GM21528 (cell line): ENCODE results near the gene C6orf52.
"Not testable (repeated sequence)": the region's sequence is repeated elsewhere in the genome, so short reads cannot be mapped to it uniquely, and the experiment has no call there.

Experiments
- ATAC-seq: cut with Tn5 transposase; IDR thresholded peaks from one replicate; pipeline ENCODE4 v1.9.1; 2021; ENCODE audit warnings: mild to moderate bottlenecking, moderate library complexity; ENCODE audit not compliant: unreplicated experiment, low FRiP score

Gene C6orf52

DNA sequence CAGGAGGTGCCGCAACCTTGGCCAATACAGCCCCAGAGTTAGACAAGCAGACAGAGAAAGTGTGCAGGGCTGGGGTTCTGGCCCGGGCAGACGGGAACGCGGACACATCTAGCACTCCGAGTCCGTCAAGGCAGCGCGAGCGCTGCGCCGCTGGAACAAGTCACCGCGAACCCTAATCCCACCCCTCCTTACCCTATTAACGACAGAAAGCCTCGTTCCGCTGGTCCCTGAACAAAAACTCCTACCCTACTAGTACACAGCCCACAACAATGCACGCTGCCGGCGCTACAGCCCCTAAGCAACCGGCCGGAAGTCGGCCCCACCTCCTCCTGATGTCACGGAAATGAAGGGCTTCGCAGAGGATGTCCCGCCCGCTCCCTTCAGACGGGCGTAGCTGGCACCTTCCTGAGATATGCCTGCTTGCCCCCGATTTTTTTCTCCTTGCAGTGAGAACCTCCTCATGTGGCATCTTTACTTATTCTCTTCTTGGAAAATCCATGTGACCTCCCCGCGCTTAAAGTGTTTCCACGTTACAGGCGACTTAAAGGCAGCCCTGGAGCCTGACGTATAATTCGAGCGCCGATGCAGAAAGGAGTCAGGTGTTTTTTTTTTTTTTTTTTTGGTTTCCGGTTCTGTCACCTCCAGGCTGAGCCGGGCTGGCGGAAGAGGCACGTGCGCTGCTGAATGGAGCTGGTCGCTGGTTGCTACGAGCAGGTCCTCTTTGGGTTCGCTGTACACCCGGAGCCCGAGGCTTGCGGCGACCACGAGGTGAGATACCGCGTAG lies at the start of gene C6orf52, which contains the start of gene PAK1IP1:
Gene C6orf52 (minus strand): TSS at position 315 of the 784 bp plus-strand sequence. CDS start 7,066 bp downstream, outside the sequence.
Gene PAK1IP1 (plus strand): TSS at position 671 of the 784 bp plus-strand sequence. CDS start 14 bp downstream, at position 685.
- peak; percentile 99 for ATAC-seq

DNA sequence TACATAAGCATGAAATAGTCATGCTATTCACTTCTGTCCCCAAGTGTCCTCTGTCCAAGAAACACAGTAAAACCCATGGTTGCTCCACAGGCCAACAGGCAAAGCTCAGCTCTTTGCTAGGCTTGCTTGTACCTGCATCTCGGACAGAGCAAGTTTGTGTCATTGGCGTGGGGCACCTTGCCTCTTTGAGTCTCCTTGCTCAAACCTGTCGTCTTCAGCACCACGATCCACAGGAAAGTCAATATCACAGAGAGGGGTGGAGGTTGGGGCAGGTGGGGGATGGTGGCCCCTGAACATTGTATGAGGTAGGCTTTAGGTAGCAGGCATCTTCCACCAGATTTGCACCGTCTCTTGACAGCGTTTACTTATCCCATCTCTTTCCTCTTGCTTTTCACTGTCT lies 49.1 kb upstream of the C6orf52 start:
- no peak for ATAC-seq

DNA sequence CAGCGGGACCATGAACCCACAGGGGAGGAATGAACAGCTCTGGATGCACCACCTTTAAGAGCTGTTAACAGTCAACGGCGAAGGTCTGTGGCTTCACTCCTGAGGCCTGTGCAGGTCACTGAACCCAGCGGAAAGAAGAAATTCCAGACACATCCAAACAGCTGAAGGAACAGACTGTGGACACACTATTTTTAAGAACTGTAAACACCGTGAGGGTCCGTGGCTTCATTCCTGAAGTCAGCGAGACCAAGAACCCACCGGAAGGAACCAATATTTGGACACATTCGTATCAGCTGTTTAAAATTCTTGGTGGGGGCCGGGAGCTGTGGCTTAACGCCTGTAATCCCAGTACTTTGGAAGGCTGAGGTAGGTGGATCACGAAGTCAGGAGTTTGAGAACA lies 47.8 kb upstream of the C6orf52 start:
- no peak for ATAC-seq

DNA sequence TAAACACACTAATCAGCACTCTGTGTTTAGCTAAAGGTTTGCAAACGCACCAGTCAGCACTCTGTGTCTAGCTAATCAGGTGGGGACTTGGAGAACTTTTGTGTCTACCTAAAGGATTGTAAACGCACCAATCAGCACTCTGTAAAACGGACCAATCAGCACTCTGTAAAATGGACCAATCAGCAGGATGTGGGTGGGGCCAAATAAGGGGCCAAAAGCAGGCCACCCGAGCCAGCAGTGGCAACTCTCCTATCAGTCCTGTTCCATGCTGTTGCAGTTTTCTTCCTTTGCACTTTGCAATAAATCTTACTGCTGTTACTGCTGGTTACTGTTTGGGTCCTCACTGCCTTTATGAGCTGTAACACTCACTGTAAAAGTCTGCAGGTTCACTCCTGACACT lies 47.2 kb upstream of the C6orf52 start:
- not testable (repeated sequence) for ATAC-seq

GRCh38 chr6:10740061-10740460 lies 45.6 kb upstream of the C6orf52 start:
- ATAC-seq: no peak

GRCh38 chr6:10736731-10737130 lies 42.3 kb upstream of the C6orf52 start:
- no peak for ATAC-seq

- no peak for ATAC-seq
Measured at GRCh38 chr6:10733863-10734262, 39.4 kb upstream of the C6orf52 start.

DNA sequence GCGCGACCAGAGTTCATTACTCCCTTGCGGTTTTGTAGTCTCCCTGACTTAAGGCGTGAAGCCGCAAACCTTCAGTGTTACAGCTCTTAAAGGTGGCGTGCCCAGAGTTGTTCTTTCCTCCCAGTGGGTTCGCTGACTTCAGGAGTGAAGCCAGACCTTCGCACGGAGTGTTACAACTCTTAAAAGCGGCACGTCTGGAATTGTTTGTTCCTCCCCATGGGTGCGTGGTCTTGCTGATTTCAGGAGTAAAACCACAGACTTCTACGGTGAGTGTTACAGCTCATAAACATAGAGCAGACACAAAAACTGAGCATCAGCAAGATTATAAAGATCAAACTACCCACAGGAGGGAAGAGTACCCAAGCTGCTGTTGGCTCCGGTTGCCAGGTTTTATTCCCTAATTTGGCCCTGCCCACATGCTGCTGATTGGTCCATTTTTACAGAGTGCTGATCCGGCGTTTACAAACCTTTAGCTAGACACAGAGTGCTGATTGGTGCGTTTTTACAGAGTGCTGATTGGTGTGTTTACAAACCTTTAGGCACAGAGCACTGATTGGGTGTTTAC lies 38.8 kb upstream of the C6orf52 start:
- ATAC-seq: no peak

GRCh38 chr6:10730254-10730653 lies 35.8 kb upstream of the C6orf52 start:
- no peak for ATAC-seq

DNA sequence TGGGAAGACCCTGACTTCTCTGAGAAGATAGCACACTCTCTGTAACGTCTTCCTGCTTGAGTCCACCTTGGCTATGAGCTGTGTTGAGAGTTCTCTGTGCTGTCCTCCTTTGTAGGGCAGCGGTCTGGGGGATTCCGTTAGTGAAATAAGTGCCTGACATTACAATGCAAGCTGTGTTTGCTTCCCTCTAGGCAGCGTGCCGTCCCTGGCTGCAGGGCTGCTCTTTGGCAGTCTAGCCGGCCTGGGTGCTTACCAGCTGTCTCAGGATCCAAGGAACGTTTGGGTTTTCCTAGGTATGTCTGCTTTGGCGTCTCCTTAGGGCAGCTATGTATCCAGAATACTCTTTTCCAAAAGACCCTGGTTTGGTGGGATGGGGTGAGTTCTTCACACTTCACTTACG lies 31.3 kb upstream of the C6orf52 start:
- ATAC-seq: no peak

DNA sequence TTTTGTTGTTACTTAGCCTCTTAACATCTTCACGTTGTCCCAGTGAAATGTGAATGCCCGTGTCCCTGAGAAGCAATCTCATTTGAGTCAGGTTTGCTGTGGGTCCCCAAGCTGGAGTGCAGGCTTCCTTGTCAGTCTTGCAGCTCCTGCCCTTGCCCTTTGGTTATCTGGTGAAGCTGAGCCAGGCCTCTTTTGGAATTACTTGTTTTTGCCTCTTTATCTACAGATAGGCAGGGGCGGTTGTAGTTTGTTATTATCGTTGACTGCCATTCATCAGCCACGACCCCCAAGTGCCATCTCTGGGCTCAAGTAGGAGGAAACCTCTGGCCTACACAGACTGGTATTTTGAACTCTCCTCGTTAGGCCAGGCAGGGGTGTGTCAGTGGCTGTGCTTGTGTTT lies 30.6 kb upstream of the C6orf52 start:
- no peak for ATAC-seq

DNA sequence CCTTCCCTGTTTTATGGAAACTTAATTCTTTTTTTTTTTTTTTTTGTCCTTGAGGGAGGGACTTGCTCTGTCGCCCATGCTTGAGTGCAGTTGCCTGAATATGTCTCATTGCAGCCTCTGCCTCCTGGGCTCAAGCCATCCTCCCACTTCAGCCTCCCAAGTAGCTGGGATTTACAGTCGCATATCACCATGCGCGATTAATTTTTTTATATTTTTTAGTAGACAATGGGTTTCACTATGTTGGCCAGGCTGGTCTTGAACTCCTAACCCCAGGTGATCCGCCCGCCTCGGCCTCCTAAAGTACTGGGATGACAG lies 29.1 kb upstream of the C6orf52 start:
- ATAC-seq: no peak

- peak; percentile 99 for ATAC-seq
Measured at GRCh38 chr6:10722820-10723566, 28.6 kb upstream of the C6orf52 start, which contains the start of gene TMEM14C. Gene TMEM14C, plus strand, starts transcription at chr6:10723070. Its CDS starts 1,544 bp downstream, at chr6:10724614.

DNA sequence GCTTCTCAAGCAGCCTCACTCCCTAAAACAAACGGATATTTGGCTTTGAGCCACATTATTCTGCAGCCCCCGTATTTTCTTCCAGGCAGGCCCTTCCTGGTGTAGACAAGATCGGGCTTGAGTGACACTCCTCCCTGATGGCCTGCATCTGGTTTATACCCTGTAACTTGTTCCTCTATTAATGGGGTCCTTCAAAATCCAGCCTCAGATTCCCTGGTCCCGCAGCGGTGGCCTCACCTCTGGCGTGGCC lies 28.1 kb upstream of the C6orf52 start:
- ATAC-seq: no peak

- ATAC-seq: no peak
Measured at GRCh38 chr6:10721850-10722569, 27.6 kb upstream of the C6orf52 start.

GRCh38 chr6:10720960-10721849 lies 26.8 kb upstream of the C6orf52 start:
- not testable (repeated sequence) for ATAC-seq

GRCh38 chr6:10720265-10720959 lies 26.0 kb upstream of the C6orf52 start:
- no peak for ATAC-seq

- ATAC-seq: no peak
Measured at GRCh38 chr6:10719964-10720264, 25.5 kb upstream of the C6orf52 start.

GRCh38 chr6:10719296-10719963 lies 25.0 kb upstream of the C6orf52 start:
- ATAC-seq: no peak
